ENCODE measurements around the gene LCMT1. TPM values are rescaled to one million over a fixed set of nuclear protein-coding genes. Genes with fewer than 3 reads are reported as not detected.
"Not testable (repeated sequence)": the region's sequence is repeated elsewhere in the genome, so short reads cannot be mapped to it uniquely, and the experiment has no call there.

Gene LCMT1
- polyA plus RNA-seq, 2 donors: 16.3 to 23.2 TPM

GRCh38 chr16:25157271-25157875, 45.8 kb downstream of the LCMT1 start:
- peaks cover 0 to 2% of the 10 kb centered on the region in 2 donors for H3K9me3 ChIP-seq (ENCODE audit: control insufficient read depth in 2 of 2, insufficient read depth in 1 of 2, low read depth in 1 of 2, low read length in 1 of 2)
- H3K4me1 ChIP-seq (ENCODE audit: control insufficient read depth in 2 of 2, insufficient read depth in 2 of 2, low read length in 1 of 2): no peaks in the 10 kb centered on the region
- no peak overlapping the region for H3K4me3 ChIP-seq (ENCODE audit: low read depth in 1 of 2, low read length in 2 of 2)
- H3K27ac ChIP-seq (ENCODE audit: low read depth in 2 of 2, low read length in 1 of 2): no peak overlapping the region
- 90 to 94% methylated on average over 8 of the region's 8 CpGs for WGBS, 2 donors
- H3K36me3 ChIP-seq (ENCODE audit: control insufficient read depth in 2 of 2, insufficient read depth in 2 of 2, low read length in 1 of 2): peaks cover 0 to 4% of the 10 kb centered on the region in 2 donors
- H3K27me3 ChIP-seq (ENCODE audit: control insufficient read depth in 1 of 2, insufficient read depth in 2 of 2, low read length in 2 of 2): no peaks in the 10 kb centered on the region

DNA sequence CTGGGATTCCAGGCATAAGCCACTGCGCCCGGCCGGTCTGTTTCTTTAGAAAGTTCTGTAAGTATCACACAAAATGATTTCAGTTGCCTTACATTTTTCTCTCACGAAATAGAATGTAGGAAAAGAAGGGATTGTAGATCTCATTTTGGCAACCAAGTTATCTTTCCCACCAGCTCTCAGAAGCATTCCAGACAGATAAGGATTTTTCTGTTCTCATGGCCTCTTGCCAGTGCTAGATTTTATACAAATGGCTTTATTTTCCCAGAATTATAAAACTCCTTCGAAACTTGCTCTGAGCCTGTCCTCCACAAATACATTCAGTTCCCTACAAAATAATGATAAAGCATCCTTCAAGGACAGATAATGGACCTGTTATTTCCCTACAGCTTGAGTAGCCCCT, 46.9 kb downstream of the LCMT1 start:
- peaks cover 0 to 4% of the 10 kb centered on the region in 2 donors for H3K36me3 ChIP-seq (ENCODE audit: control insufficient read depth in 2 of 2, insufficient read depth in 2 of 2, low read length in 1 of 2)
- H3K9me3 ChIP-seq (ENCODE audit: control insufficient read depth in 2 of 2, insufficient read depth in 1 of 2, low read depth in 1 of 2, low read length in 1 of 2): peaks cover 0 to 2% of the 10 kb centered on the region in 2 donors
- H3K4me3 ChIP-seq (ENCODE audit: low read depth in 1 of 2, low read length in 2 of 2): no peak overlapping the region
- H3K27me3 ChIP-seq (ENCODE audit: control insufficient read depth in 1 of 2, insufficient read depth in 2 of 2, low read length in 2 of 2): no peaks in the 10 kb centered on the region
- 86 to 87% methylated on average over 5 of the region's 5 CpGs for WGBS, 2 donors
- H3K27ac ChIP-seq (ENCODE audit: low read depth in 2 of 2, low read length in 1 of 2): no peak overlapping the region
- no peaks in the 10 kb centered on the region for H3K4me1 ChIP-seq (ENCODE audit: control insufficient read depth in 2 of 2, insufficient read depth in 2 of 2, low read length in 1 of 2)

DNA sequence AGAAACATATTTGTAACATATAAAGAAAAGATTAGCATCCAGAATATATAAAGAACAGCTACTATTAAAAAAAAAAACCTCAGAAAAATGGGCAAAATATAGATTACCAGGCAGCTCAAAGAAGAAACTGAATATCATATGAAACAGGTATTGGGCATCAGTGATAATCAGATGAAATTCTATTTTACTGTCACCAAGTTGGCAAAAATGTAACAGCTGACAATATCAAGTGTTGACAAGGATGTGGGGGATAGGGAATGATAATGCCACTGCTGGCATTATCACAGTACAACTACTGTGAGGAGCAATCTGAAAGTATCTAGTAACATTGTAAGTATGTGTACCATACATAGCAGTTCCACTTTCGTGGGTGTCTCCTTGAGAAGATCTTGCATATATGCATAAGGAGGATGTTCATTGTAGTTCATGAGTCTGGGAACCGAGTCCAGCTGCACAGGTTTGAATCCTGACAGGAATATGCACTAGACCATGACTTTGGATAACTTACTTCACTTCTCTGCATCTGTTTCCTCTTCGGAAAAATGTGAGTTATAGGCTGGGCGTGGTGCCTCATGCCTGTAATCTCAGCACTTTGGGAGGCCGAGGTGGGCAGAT, 50.3 kb downstream of the LCMT1 start:
- Histone ChIP-seq H3K4me1 (ENCODE audit: control insufficient read depth in 2 of 2, insufficient read depth in 2 of 2, low read length in 1 of 2) (no peaks in the 10 kb centered on the region), H3K9me3 (ENCODE audit: control insufficient read depth in 2 of 2, insufficient read depth in 1 of 2, low read depth in 1 of 2, low read length in 1 of 2) (no peaks in the 10 kb centered on the region), H3K27ac (ENCODE audit: low read depth in 2 of 2, low read length in 1 of 2) (no peak overlapping the region), H3K27me3 (ENCODE audit: control insufficient read depth in 1 of 2, insufficient read depth in 2 of 2, low read length in 2 of 2) (no peaks in the 10 kb centered on the region), H3K4me3 (ENCODE audit: low read depth in 1 of 2, low read length in 2 of 2) (no peak overlapping the region), H3K36me3 (ENCODE audit: control insufficient read depth in 2 of 2, insufficient read depth in 2 of 2, low read length in 1 of 2) (peaks cover 7 to 17% of the 10 kb centered on the region in 2 donors)
- 97 to 99% methylated on average over 5 of the region's 5 CpGs for WGBS, 2 donors

DNA sequence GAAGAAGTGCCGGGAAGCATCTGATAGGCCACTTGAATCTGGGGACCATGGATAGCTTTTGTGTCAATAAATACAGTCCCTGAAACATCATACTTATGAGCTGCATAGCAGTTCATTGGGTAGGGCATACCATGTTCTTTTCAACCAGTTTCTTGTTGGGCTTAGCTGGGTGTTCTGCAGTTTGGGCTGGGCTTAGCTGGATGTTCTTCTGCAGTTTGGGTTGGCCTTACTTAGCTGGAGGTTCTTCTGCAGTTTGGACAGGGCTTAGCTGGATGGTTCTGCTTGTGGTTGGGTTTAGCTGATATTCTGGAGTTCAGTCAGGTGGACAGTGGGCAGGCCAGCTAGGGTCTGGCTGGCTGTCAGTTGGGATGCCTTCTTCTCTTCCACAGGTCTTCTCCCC, 52.1 kb downstream of the LCMT1 start:
- Histone ChIP-seq H3K9me3 (ENCODE audit: control insufficient read depth in 2 of 2, insufficient read depth in 1 of 2, low read depth in 1 of 2, low read length in 1 of 2) (no peaks in the 10 kb centered on the region), H3K36me3 (ENCODE audit: control insufficient read depth in 2 of 2, insufficient read depth in 2 of 2, low read length in 1 of 2) (peaks cover 7 to 18% of the 10 kb centered on the region in 2 donors), H3K4me3 (ENCODE audit: low read depth in 1 of 2, low read length in 2 of 2) (no peak overlapping the region), H3K4me1 (ENCODE audit: control insufficient read depth in 2 of 2, insufficient read depth in 2 of 2, low read length in 1 of 2) (no peaks in the 10 kb centered on the region), H3K27me3 (ENCODE audit: control insufficient read depth in 1 of 2, insufficient read depth in 2 of 2, low read length in 2 of 2) (no peaks in the 10 kb centered on the region), H3K27ac (ENCODE audit: low read depth in 2 of 2, low read length in 1 of 2) (no peak overlapping the region)
- WGBS, 2 donors: 97 to 100% methylated on average over 1 of the region's 1 CpG

- no peak overlapping the region for H3K27ac ChIP-seq (ENCODE audit: low read depth in 2 of 2, low read length in 1 of 2)
- H3K36me3 ChIP-seq (ENCODE audit: control insufficient read depth in 2 of 2, insufficient read depth in 2 of 2, low read length in 1 of 2): peaks cover 13 to 23% of the 10 kb centered on the region in 2 donors
- no peaks in the 10 kb centered on the region for H3K27me3 ChIP-seq (ENCODE audit: control insufficient read depth in 1 of 2, insufficient read depth in 2 of 2, low read length in 2 of 2)
- no peaks in the 10 kb centered on the region for H3K4me1 ChIP-seq (ENCODE audit: control insufficient read depth in 2 of 2, insufficient read depth in 2 of 2, low read length in 1 of 2)
- no peak overlapping the region for H3K4me3 ChIP-seq (ENCODE audit: low read depth in 1 of 2, low read length in 2 of 2)
- H3K9me3 ChIP-seq (ENCODE audit: control insufficient read depth in 2 of 2, insufficient read depth in 1 of 2, low read depth in 1 of 2, low read length in 1 of 2): no peaks in the 10 kb centered on the region
- WGBS, 2 donors: 77% methylated on average over 5 of the region's 5 CpGs
Measured at GRCh38 chr16:25165284-25165683, 53.7 kb downstream of the LCMT1 start.

DNA sequence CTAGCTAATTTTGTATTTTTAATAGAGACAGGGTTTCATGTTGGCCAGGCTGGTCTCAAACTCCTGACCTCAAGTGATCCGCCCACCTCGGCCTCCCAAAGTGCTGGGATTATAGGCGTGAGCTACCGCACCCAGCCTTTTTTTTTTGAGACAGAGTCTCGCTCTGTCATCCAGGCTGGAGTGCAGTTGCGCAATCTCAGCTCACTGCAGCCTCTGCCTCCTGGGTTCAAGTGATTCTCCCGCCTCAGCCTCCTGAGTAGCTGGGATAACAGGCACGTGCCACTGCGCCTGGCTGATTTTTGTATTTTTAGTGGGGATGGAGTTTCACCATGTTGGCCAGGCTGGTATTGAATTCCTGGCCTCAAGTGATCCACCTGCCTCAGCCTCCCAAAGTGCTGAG, 56.4 kb downstream of the LCMT1 start:
- WGBS, 2 donors: 97% methylated on average over 9 of the region's 9 CpGs
- not testable (repeated sequence) for H3K27ac ChIP-seq (ENCODE audit: low read depth in 2 of 2, low read length in 1 of 2); H3K9me3 ChIP-seq (ENCODE audit: control insufficient read depth in 2 of 2, insufficient read depth in 1 of 2, low read depth in 1 of 2, low read length in 1 of 2); H3K4me1 ChIP-seq (ENCODE audit: control insufficient read depth in 2 of 2, insufficient read depth in 2 of 2, low read length in 1 of 2); H3K27me3 ChIP-seq (ENCODE audit: control insufficient read depth in 1 of 2, insufficient read depth in 2 of 2, low read length in 2 of 2); H3K4me3 ChIP-seq (ENCODE audit: low read depth in 1 of 2, low read length in 2 of 2)
- H3K36me3 ChIP-seq (ENCODE audit: control insufficient read depth in 2 of 2, insufficient read depth in 2 of 2, low read length in 1 of 2): peaks cover 16 to 26% of the 10 kb centered on the region in 2 donors

DNA sequence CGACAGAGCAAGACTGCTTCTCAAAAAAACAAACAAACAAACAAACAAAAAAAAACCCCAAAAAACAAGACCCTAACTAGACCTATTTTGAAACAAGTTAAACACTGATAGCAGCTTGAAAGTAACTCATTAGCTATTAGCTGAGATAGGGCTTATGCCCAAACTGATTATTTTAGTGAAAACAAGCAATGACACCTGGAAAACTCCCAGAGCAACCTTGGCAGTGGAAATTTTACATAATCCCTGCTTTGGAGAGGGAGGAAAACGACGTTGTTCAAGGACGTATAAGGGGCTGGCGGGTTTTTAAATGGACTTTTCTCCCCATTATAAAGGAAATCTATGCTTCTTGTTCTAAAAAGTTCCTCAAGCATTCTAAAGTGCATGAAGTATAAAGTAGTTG, 59.8 kb downstream of the LCMT1 start:
- Histone ChIP-seq H3K27me3 (ENCODE audit: control insufficient read depth in 1 of 2, insufficient read depth in 2 of 2, low read length in 2 of 2) (no peaks in the 10 kb centered on the region), H3K9me3 (ENCODE audit: control insufficient read depth in 2 of 2, insufficient read depth in 1 of 2, low read depth in 1 of 2, low read length in 1 of 2) (no peaks in the 10 kb centered on the region), H3K27ac (ENCODE audit: low read depth in 2 of 2, low read length in 1 of 2) (no peak overlapping the region), H3K36me3 (ENCODE audit: control insufficient read depth in 2 of 2, insufficient read depth in 2 of 2, low read length in 1 of 2) (peaks cover 16 to 17% of the 10 kb centered on the region in 2 donors), H3K4me3 (ENCODE audit: low read depth in 1 of 2, low read length in 2 of 2) (no peak overlapping the region), H3K4me1 (ENCODE audit: control insufficient read depth in 2 of 2, insufficient read depth in 2 of 2, low read length in 1 of 2) (no peaks in the 10 kb centered on the region)
- 80 to 89% methylated on average over 5 of the region's 5 CpGs for WGBS, 2 donors

DNA sequence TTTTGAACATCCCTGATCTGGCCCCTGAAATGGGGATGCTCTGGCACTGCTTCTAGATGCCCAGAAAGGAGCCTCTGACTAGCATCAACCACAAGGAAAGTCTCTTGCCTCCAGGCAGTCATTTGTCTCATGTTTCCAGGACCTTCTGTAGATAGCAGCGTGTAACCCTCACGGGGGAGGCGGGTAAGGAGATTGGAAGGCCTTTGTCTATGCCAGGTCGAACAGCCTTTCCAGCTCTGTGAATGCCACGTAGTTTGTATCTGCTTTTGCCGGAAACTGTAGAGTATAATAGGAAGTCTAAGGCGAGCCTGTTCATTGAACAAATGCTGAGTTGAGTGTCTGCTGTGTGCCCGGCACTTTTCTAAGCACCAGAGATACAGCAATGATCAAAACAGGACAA, 61.3 kb downstream of the LCMT1 start:
- 84 to 95% methylated on average over 8 of the region's 8 CpGs for WGBS, 2 donors
- Histone ChIP-seq H3K27ac (ENCODE audit: low read depth in 2 of 2, low read length in 1 of 2) (no peak overlapping the region), H3K36me3 (ENCODE audit: control insufficient read depth in 2 of 2, insufficient read depth in 2 of 2, low read length in 1 of 2) (peaks cover 11 to 16% of the 10 kb centered on the region in 2 donors), H3K27me3 (ENCODE audit: control insufficient read depth in 1 of 2, insufficient read depth in 2 of 2, low read length in 2 of 2) (no peaks in the 10 kb centered on the region), H3K4me1 (ENCODE audit: control insufficient read depth in 2 of 2, insufficient read depth in 2 of 2, low read length in 1 of 2) (no peaks in the 10 kb centered on the region), H3K4me3 (ENCODE audit: low read depth in 1 of 2, low read length in 2 of 2) (no peak overlapping the region), H3K9me3 (ENCODE audit: control insufficient read depth in 2 of 2, insufficient read depth in 1 of 2, low read depth in 1 of 2, low read length in 1 of 2) (no peaks in the 10 kb centered on the region)

- Histone ChIP-seq H3K4me3 (ENCODE audit: low read depth in 1 of 2, low read length in 2 of 2) (no peak overlapping the region), H3K27me3 (ENCODE audit: control insufficient read depth in 1 of 2, insufficient read depth in 2 of 2, low read length in 2 of 2) (no peaks in the 10 kb centered on the region), H3K27ac (ENCODE audit: low read depth in 2 of 2, low read length in 1 of 2) (no peak overlapping the region), H3K36me3 (ENCODE audit: control insufficient read depth in 2 of 2, insufficient read depth in 2 of 2, low read length in 1 of 2) (peaks cover 15 to 16% of the 10 kb centered on the region in 2 donors), H3K4me1 (ENCODE audit: control insufficient read depth in 2 of 2, insufficient read depth in 2 of 2, low read length in 1 of 2) (no peaks in the 10 kb centered on the region), H3K9me3 (ENCODE audit: control insufficient read depth in 2 of 2, insufficient read depth in 1 of 2, low read depth in 1 of 2, low read length in 1 of 2) (no peaks in the 10 kb centered on the region)
- 92 to 95% methylated on average over 2 of the region's 2 CpGs for WGBS, 2 donors
Measured at GRCh38 chr16:25174285-25174684, 62.7 kb downstream of the LCMT1 start.

DNA sequence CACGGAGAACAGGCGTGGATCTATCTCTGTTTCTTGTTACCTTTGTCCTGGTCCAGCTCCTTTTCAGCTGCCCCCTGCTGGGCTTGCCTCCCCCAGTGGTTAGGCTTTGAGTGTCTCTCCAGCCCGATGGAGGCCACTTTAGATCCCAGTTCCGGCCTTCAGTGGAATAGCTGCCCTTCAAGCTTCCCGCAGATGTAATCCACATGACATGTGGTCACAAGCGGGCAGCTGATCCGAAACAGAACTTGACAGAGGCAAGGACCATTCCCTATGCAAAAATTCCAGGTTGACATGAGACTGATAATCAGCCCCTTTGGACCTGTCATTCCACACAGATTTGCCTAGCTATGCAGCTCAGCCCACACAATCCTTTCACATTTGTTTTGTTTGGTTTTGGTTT, 64.6 kb downstream of the LCMT1 start:
- no peaks in the 10 kb centered on the region for H3K27me3 ChIP-seq (ENCODE audit: control insufficient read depth in 1 of 2, insufficient read depth in 2 of 2, low read length in 2 of 2)
- H3K9me3 ChIP-seq (ENCODE audit: control insufficient read depth in 2 of 2, insufficient read depth in 1 of 2, low read depth in 1 of 2, low read length in 1 of 2): no peaks in the 10 kb centered on the region
- H3K4me1 ChIP-seq (ENCODE audit: control insufficient read depth in 2 of 2, insufficient read depth in 2 of 2, low read length in 1 of 2): no peaks in the 10 kb centered on the region
- H3K4me3 ChIP-seq (ENCODE audit: low read depth in 1 of 2, low read length in 2 of 2): no peak overlapping the region
- peaks cover 10 to 12% of the 10 kb centered on the region in 2 donors for H3K36me3 ChIP-seq (ENCODE audit: control insufficient read depth in 2 of 2, insufficient read depth in 2 of 2, low read length in 1 of 2)
- H3K27ac ChIP-seq (ENCODE audit: low read depth in 2 of 2, low read length in 1 of 2): no peak overlapping the region
- 91 to 92% methylated on average over 7 of the region's 7 CpGs for WGBS, 2 donors

All from esophagus (tissue), 2 donors.